Kidney epithelial cell (primary cell): ENCODE results near the gene PLG. TPM values are rescaled to one million over a fixed set of nuclear protein-coding genes. Genes with fewer than 3 reads are reported as not detected.
"Not testable (repeated sequence)": the region's sequence is repeated elsewhere in the genome, so short reads cannot be mapped to it uniquely, and the experiment has no call there.

Experiments
- DNase-seq: peaks from one replicate; pipeline ENCODE4 v3.0.0-alpha.2; 2010; ENCODE audit warnings: low read depth
- H3K27me3 ChIP-seq: 2 replicates; pipeline ENCODE4 v1.6.0; 2011; ENCODE audit warnings: low read length; ENCODE audit not compliant: control insufficient read depth, insufficient read depth
- H3K36me3 ChIP-seq: 2 replicates; pipeline ENCODE4 v1.5.1; 2011; ENCODE audit warnings: low read length; ENCODE audit not compliant: control insufficient read depth, insufficient read depth
- H3K4me3 ChIP-seq: 2 replicates; pipeline ENCODE4 v1.5.1; 2011; ENCODE audit warnings: low read depth, mild to moderate bottlenecking, control low read depth, low read length
- total RNA-seq: library from RNA; depleted of rRNA; stranded (reverse); fragments of >200 nt; gene quantifications from 2 replicates; pipeline ENCODE4 v1.2.3, GENCODE V29; 2015
- TF ChIP-seq, protein P1 (sequence below): IDR thresholded peaks from 2 replicates; pipeline ENCODE4 v1.5.1; 2011; ENCODE audit warnings: mild to moderate bottlenecking, moderate library complexity, low read length, control low read depth, inconsistent platforms; ENCODE audit not compliant: insufficient read depth, poor library complexity, severe bottlenecking

Gene PLG
- total RNA-seq, 1 donor from 2014 or later, result not detected

DNA sequence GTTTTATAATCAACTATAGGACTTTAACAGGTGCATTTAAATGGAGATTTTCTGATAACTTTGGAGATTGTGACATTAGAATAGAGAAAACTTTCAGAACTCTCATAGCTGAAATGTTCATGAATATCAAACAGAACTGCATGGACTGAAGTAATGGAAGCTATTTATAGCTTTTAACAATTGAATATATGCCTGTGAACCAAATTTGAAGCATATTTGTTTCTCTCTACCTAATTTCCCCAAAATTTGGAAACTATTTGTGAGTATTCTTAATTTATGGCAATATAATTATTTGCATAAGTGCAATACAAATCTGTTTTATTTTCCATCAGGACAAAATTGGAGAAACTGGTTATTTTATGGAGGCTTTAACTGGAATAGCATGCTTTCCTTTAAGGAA is 96.6 kb downstream of the PLG start:
- DNase-seq, result no peak
- H3K27me3 ChIP-seq, result no peaks in the 10 kb centered on the region
- H3K4me3 ChIP-seq, result no peak overlapping the region
- no peaks in the 10 kb centered on the region for H3K36me3 ChIP-seq
- TF ChIP-seq, protein P1, sequence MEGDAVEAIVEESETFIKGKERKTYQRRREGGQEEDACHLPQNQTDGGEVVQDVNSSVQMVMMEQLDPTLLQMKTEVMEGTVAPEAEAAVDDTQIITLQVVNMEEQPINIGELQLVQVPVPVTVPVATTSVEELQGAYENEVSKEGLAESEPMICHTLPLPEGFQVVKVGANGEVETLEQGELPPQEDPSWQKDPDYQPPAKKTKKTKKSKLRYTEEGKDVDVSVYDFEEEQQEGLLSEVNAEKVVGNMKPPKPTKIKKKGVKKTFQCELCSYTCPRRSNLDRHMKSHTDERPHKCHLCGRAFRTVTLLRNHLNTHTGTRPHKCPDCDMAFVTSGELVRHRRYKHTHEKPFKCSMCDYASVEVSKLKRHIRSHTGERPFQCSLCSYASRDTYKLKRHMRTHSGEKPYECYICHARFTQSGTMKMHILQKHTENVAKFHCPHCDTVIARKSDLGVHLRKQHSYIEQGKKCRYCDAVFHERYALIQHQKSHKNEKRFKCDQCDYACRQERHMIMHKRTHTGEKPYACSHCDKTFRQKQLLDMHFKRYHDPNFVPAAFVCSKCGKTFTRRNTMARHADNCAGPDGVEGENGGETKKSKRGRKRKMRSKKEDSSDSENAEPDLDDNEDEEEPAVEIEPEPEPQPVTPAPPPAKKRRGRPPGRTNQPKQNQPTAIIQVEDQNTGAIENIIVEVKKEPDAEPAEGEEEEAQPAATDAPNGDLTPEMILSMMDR, result no peak

DNA sequence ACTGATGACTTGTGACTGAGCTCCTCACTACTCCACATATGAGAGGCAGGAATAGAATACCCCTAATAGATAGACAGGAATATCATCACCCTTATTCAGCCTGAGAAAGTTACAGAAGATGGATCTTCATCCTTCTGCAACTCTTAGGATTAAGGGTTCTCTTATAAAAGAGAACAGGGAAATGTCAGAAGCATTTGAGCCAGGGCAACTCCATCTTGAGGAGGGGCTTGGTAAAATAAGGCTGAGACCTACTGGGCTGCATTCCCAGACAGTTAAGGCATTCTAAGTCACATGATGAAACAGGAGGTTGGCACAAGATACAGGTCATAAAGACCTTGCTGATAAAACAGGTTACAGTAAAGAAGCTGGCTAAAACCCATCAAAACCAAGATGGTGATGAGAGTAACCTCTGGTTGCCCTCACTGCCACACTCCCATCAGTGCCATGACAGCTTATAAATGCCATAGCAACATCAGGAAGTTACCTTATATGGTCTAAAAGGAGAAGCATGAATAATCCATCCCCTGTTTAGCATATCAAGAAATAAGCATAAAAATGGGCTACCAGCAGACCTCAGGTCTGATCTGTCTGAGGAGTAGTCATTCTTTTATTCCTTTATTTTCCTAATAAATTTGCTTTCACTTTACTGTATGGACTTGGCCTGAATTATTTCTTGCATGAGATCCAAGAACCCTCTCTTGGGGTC is 97.9 kb downstream of the PLG start:
- H3K36me3 ChIP-seq, result no peaks in the 10 kb centered on the region
- no peak for DNase-seq
- no peak overlapping the region for H3K4me3 ChIP-seq
- no peaks in the 10 kb centered on the region for H3K27me3 ChIP-seq
- TF ChIP-seq, protein P1, result no peak

DNA sequence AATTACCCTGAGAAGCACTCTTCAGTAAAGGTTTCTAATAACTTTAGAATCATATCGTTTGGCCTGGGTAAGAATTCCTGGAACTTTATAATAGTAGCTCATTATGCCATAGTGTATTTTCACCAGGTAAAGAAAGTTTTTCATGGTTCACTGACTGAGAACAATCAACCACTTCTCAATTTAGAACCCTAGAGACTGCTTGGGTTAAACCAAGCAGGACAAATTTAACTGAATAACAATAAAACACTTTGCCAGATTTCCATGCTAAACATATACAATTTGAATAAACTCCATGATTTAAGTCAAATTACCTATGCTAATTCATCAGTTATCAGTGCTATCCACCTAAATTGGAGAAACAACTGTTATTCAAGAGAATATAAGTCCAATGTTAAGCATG is 99.4 kb downstream of the PLG start:
- no peak for DNase-seq
- H3K4me3 ChIP-seq, result no peak overlapping the region
- TF ChIP-seq, protein P1, result no peak
- H3K36me3 ChIP-seq, result no peaks in the 10 kb centered on the region
- no peaks in the 10 kb centered on the region for H3K27me3 ChIP-seq

GRCh38 chr6:160802049-160802448 is 100.0 kb downstream of the PLG start:
- H3K4me3 ChIP-seq, H3K27me3 ChIP-seq, DNase-seq, H3K36me3 ChIP-seq: not testable (repeated sequence)

Other genes with a start within 250 kb of the PLG start
- not detected in 2 replicates for gene LPA, start 38.0 kb upstream of the PLG start, total RNA-seq